Measurements from ENCODE around the gene ADAMTS2. TPM values are rescaled to one million over a fixed set of nuclear protein-coding genes. Genes with fewer than 3 reads are reported as not detected.

The ADAMTS2 gene
- total RNA-seq, 8 experiments from 2014 or later = 0.14 to 1.4 (median 0.49) TPM

DNA sequence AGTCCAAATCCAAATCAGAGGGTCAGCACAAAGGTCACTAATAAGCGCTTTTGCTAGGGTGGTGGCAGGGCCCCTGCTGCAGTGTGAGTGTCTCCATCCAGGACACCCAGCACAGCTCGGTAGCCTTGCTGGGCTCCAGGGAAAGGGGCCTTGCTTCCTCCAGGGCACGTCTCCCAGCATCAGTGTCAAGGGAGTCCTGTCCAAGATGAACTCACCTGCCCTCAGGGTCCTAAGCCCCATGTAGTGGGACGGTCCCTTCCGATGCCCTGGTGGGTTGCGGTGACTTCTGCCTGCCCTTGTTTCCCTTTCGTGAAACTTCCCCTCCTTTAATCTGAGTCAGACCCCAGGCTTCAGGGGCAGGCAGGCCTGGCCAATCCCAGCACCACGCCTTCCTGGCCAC is 183.4 kb downstream of the ADAMTS2 start:
- ATAC-seq (replicated peaks in 6 of 8) = no peak
- 70 to 100% (median 88%) methylated on average over 1 to 4 of the region's 8 CpGs; no CpG with 5 or more reads in 4 of the 10 experiments for WGBS, 10 experiments
- no peak overlapping the region for H3K4me3 ChIP-seq
- no peaks in the 10 kb centered on the region for H3K4me1 ChIP-seq (replicated peaks in 1 of 2)
- no peak overlapping the region for H3K27ac ChIP-seq
- in situ Hi-C loops (cut with MboI; ENCODE audit: low pct_unique_long_range_greater_than_20kb in 2 of 9, low sequenced_read_pairs in 9 of 9, unreplicated experiment in 9 of 9) = loop anchor here in 8 of 9 experiments (10.0 to 25.0 kb wide), 2 partner anchors 325 to 333 kb away; no protein-coding TSS in a partner anchor

DNA sequence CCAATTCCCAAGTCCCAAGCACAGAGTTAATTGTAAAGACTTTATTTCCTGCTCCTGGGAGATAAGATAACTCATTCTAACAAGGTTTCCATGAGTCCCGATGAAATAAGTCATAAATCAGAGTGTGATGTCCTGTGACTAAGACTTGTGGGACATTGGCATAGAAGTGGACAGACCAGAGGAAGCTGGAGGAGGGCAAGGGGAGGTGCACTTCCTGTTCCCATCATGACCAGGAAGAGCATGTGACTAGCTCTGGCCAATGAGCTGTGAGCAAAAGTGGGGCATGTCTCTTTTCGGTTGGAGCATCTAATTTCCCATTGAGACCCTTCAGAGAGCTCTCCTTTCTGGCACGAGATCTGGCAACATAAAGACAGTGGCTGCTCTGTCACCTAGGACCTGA is 184.7 kb downstream of the ADAMTS2 start:
- in situ Hi-C loops (cut with MboI; ENCODE audit: low pct_unique_long_range_greater_than_20kb in 2 of 9, low sequenced_read_pairs in 9 of 9, unreplicated experiment in 9 of 9) = loop anchor here in 8 of 9 experiments (10.0 to 25.0 kb wide), 2 partner anchors 327 to 334 kb away; no protein-coding TSS in a partner anchor
- ATAC-seq (replicated peaks in 6 of 8) = no peak
- 33 to 100% (median 81%) methylated on average over 1 to 3 of the region's 3 CpGs; no CpG with 5 or more reads in 2 of the 10 experiments for WGBS, 10 experiments
- Histone ChIP-seq H3K4me1 (replicated peaks in 1 of 2) (peaks cover 0 to 2% of the 10 kb centered on the region in 2 donors), H3K27ac (no peak overlapping the region), H3K4me3 (no peak overlapping the region)

DNA sequence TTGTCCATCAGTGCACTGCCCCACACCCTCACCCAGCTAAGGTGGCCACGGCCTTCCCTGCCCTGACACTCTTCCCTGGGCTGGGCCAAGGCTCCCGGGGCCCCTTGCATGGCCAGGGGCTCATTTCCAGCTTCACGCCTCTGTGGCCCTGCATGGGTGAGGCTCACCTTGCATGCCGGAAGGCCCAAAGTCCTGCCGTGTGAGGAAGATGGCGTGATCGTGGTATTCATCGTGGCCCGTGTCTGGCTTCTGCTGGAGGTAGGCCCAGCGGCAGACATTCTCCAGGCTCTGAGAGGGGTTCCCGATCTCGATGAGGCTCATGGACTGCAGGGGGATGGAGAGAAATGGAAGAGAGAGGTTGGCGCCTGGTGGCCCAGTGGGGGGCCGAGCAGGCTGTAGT is 186.7 kb downstream of the ADAMTS2 start:
- Histone ChIP-seq H3K4me1 (replicated peaks in 1 of 2) (peaks cover 0 to 3% of the 10 kb centered on the region in 2 donors), H3K27ac (no peak overlapping the region), H3K4me3 (no peak overlapping the region)
- in situ Hi-C loops (cut with MboI; ENCODE audit: low pct_unique_long_range_greater_than_20kb in 2 of 9, low sequenced_read_pairs in 9 of 9, unreplicated experiment in 9 of 9) = loop anchor here in 6 of 9 experiments (25.0 kb wide), 1 partner anchor 329 kb away; no protein-coding TSS in a partner anchor
- 80 to 100% (median 82%) methylated on average over 1 to 14 of the region's 14 CpGs; no CpG with 5 or more reads in 7 of the 10 experiments for WGBS, 10 experiments
- no peak for ATAC-seq (replicated peaks in 6 of 8)

DNA sequence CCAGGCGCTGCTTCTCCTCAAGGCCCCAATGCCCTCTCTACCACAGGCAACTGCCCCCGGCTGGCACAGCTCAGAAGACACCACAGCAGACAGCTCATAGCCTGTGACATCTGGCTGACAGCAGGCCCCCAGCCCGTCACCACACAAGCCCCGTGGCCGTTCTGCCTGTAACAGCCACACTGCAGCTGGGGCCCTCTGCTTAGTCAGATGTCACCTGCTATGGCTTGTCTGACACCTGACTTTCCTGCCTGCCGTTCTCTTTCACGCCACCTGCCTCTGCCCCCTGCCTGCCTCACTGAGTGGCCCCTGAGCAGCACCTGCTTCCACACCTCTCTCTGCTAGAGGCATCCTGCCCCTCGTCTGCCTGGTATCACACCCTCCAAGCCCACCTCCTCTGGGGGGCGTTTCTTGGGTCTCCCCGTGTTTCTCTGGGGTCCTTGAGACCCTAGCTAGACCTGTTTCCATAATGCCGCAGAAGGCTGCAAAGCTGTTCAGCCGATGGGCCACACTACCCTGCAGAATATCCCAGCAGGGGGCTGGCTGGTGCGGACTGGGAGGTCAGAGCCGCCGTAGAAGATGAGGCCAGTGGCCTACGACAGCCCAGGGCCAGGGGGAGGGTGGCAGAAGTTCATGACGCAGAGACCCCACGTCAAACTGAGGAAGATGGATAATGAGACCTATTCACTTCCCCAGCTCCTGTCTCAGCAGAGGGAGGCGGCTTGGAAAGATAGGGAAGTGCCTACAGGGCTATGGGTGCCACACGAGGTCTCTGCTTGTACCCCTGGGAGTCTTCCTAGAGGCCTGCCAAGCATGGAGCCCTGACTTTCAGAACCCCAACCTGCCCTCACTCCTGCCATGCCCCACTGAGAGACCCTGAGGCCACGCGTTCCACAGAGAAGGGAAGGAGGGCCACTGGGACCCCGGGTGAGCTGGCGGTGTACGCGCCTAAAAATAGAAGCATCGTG is 190.0 kb downstream of the ADAMTS2 start:
- Histone ChIP-seq H3K4me1 (replicated peaks in 1 of 2) (peaks cover 0 to 3% of the 10 kb centered on the region in 2 donors), H3K27ac (peak overlapping the region in 1 of 2 donors; percentile 17), H3K4me3 (no peak overlapping the region)
- in situ Hi-C loops (cut with MboI; ENCODE audit: low pct_unique_long_range_greater_than_20kb in 2 of 9, low sequenced_read_pairs in 9 of 9, unreplicated experiment in 9 of 9) = loop anchor here in 6 of 9 experiments (25.0 kb wide), 1 partner anchor 332 kb away; no protein-coding TSS in a partner anchor
- ATAC-seq (replicated peaks in 6 of 8) = peak in 6 of 8 experiments; percentile 29 to 92 (median 89)
- 68 to 100% (median 82%) methylated on average over 1 to 9 of the region's 27 CpGs for WGBS, 10 experiments

- peak in 3 of 8 experiments; percentile 11 to 61 (median 22) for ATAC-seq (replicated peaks in 6 of 8)
- Histone ChIP-seq H3K4me3 (no peak overlapping the region), H3K27ac (peak overlapping the region in 1 of 2 donors; percentile 17), H3K4me1 (replicated peaks in 1 of 2) (peaks cover 0 to 3% of the 10 kb centered on the region in 2 donors)
- WGBS, 10 experiments = 80 to 95% (median 82%) methylated on average over 1 to 7 of the region's 17 CpGs; no CpG with 5 or more reads in 5 of the 10 experiments
- in situ Hi-C loops (cut with MboI; ENCODE audit: low pct_unique_long_range_greater_than_20kb in 2 of 9, low sequenced_read_pairs in 9 of 9, unreplicated experiment in 9 of 9) = loop anchor here in 6 of 9 experiments (25.0 kb wide), 1 partner anchor 333 kb away; no protein-coding TSS in a partner anchor
These were observed 190.8 kb downstream of the ADAMTS2 start for GRCh38 chr5:179154346-179154990.

DNA sequence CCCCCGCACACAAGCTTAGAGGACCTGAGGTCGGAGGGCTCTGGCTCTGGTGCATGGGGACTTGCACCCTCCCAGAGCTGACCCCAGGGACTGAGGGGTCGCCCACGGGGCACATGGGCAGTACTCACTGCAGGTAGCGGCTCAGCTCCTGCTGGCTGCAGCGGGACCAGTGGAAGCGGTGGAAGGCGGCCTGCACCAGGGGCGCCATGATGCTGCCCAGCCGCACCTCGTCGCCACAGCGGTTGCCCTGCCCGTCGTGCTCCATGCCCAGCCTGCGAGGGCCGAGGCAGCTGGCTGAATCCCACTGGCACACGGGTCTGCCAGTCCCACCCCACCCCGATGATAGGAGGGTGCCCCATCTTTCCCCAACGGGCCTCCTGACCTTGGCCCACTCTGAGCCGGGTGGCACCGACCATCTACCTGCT is 191.3 kb downstream of the ADAMTS2 start:
- in situ Hi-C loops (cut with MboI; ENCODE audit: low pct_unique_long_range_greater_than_20kb in 2 of 9, low sequenced_read_pairs in 9 of 9, unreplicated experiment in 9 of 9) = loop anchor here in 6 of 9 experiments (25.0 kb wide), 1 partner anchor 333 kb away; no protein-coding TSS in a partner anchor
- 80 to 100% (median 88%) methylated on average over 2 to 5 of the region's 22 CpGs; no CpG with 5 or more reads in 6 of the 10 experiments for WGBS, 10 experiments
- Histone ChIP-seq H3K4me3 (no peak overlapping the region), H3K27ac (no peak overlapping the region), H3K4me1 (replicated peaks in 1 of 2) (peaks cover 0 to 3% of the 10 kb centered on the region in 2 donors)
- ATAC-seq (replicated peaks in 6 of 8) = no peak

- Histone ChIP-seq H3K27ac (no peak overlapping the region), H3K4me1 (replicated peaks in 1 of 2) (peaks cover 0 to 3% of the 10 kb centered on the region in 2 donors), H3K4me3 (no peak overlapping the region)
- in situ Hi-C loops (cut with MboI; ENCODE audit: low pct_unique_long_range_greater_than_20kb in 2 of 9, low sequenced_read_pairs in 9 of 9, unreplicated experiment in 9 of 9) = loop anchor here in 6 of 9 experiments (25.0 kb wide), 1 partner anchor 334 kb away; no protein-coding TSS in a partner anchor
- WGBS, 10 experiments = 60 to 97% methylated on average over 1 to 5 of the region's 24 CpGs; no CpG with 5 or more reads in 8 of the 10 experiments
- no peak for ATAC-seq (replicated peaks in 6 of 8)
These were observed 191.8 kb downstream of the ADAMTS2 start for GRCh38 chr5:179153341-179153901.

DNA sequence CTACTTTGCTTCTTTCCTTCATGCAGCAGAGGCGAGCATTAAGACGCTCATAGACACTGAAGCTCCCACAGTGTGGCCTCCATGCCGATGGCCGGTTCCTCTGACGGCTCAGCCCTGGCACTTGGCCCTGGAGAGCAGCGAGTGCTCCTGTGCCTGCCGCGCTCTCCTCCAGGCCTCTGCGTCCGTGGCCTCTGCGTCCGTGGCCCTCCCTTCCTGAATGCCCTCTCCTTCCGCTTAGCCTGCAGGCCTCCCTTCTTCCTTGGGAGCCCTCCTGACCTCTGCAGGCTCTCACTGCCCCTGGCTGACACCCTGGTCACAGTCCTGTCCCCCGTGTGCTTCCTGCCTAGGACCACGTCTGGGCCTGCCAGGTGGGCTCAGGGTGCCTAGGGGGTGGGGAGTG is 192.3 kb downstream of the ADAMTS2 start:
- peaks cover 0 to 3% of the 10 kb centered on the region in 2 donors for H3K4me1 ChIP-seq (replicated peaks in 1 of 2)
- ATAC-seq (replicated peaks in 6 of 8) = no peak
- WGBS, 10 experiments = 80 to 100% (median 97%) methylated on average over 2 to 7 of the region's 15 CpGs; no CpG with 5 or more reads in 6 of the 10 experiments
- no peak overlapping the region for H3K27ac ChIP-seq
- in situ Hi-C loops (cut with MboI; ENCODE audit: low pct_unique_long_range_greater_than_20kb in 2 of 9, low sequenced_read_pairs in 9 of 9, unreplicated experiment in 9 of 9) = loop anchor here in 6 of 9 experiments (25.0 kb wide), 1 partner anchor 334 kb away; no protein-coding TSS in a partner anchor
- H3K4me3 ChIP-seq = no peak overlapping the region

- no peak overlapping the region for H3K4me3 ChIP-seq
- no peak for ATAC-seq (replicated peaks in 6 of 8)
- H3K27ac ChIP-seq = no peak overlapping the region
- 40 to 83% (median 77%) methylated on average over 1 to 5 of the region's 18 CpGs; no CpG with 5 or more reads in 6 of the 10 experiments for WGBS, 10 experiments
- H3K4me1 ChIP-seq (replicated peaks in 1 of 2) = peaks cover 0 to 3% of the 10 kb centered on the region in 2 donors
- in situ Hi-C loops (cut with MboI; ENCODE audit: low pct_unique_long_range_greater_than_20kb in 2 of 9, low sequenced_read_pairs in 9 of 9, unreplicated experiment in 9 of 9) = loop anchor here in 6 of 9 experiments (25.0 kb wide), 1 partner anchor 335 kb away; no protein-coding TSS in a partner anchor
These were observed 192.9 kb downstream of the ADAMTS2 start for GRCh38 chr5:179152144-179152895.

- ATAC-seq (replicated peaks in 6 of 8) = no peak
- 75 to 100% (median 84%) methylated on average over 1 to 4 of the region's 11 CpGs; no CpG with 5 or more reads in 5 of the 10 experiments for WGBS, 10 experiments
- H3K4me3 ChIP-seq = no peak overlapping the region
- H3K4me1 ChIP-seq (replicated peaks in 1 of 2) = peaks cover 0 to 3% of the 10 kb centered on the region in 2 donors
- H3K27ac ChIP-seq = no peak overlapping the region
- in situ Hi-C loops (cut with MboI; ENCODE audit: low pct_unique_long_range_greater_than_20kb in 2 of 9, low sequenced_read_pairs in 9 of 9, unreplicated experiment in 9 of 9) = loop anchor here in 6 of 9 experiments (25.0 kb wide), 1 partner anchor 336 kb away; no protein-coding TSS in a partner anchor
These were observed 193.8 kb downstream of the ADAMTS2 start for GRCh38 chr5:179151286-179152118.

DNA sequence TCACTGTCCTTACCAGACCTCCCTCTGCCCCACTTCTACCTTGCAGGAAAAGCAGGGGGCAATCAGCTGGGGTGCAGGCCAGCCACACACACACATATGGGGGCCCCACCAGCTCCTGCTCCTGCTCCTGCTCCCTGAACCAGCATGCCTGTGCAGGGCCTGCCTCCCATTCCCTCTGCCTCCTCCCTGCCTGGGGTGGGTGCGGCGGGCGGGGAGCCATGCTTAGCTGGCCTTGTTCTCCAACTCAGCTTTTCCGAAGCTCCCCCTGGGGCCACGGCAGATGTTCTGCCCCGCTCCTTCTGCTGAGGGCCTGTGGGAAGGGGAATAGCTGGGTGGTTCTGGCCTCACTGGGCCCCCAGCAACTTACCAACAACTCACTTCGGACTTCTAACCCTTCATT is 195.2 kb downstream of the ADAMTS2 start:
- H3K27ac ChIP-seq = no peak overlapping the region
- H3K4me1 ChIP-seq (replicated peaks in 1 of 2) = no peaks in the 10 kb centered on the region
- H3K4me3 ChIP-seq = no peak overlapping the region
- WGBS, 10 experiments = 33 to 53% (median 50%) methylated on average over 1 to 3 of the region's 7 CpGs; no CpG with 5 or more reads in 7 of the 10 experiments
- in situ Hi-C loops (cut with MboI; ENCODE audit: low pct_unique_long_range_greater_than_20kb in 2 of 9, low sequenced_read_pairs in 9 of 9, unreplicated experiment in 9 of 9) = loop anchor here in 6 of 9 experiments (25.0 kb wide), 1 partner anchor 337 kb away; no protein-coding TSS in a partner anchor
- peak in 1 of 8 experiments; percentile 36 for ATAC-seq (replicated peaks in 6 of 8)

Data from motor neuron (in vitro differentiated cells).